ENCODE results near the gene CFAP74. TPM values are rescaled to one million over a fixed set of nuclear protein-coding genes. Genes with fewer than 3 reads are reported as not detected.

The CFAP74 gene
- total RNA-seq, 1 donor from 2014 or later: not detected

DNA sequence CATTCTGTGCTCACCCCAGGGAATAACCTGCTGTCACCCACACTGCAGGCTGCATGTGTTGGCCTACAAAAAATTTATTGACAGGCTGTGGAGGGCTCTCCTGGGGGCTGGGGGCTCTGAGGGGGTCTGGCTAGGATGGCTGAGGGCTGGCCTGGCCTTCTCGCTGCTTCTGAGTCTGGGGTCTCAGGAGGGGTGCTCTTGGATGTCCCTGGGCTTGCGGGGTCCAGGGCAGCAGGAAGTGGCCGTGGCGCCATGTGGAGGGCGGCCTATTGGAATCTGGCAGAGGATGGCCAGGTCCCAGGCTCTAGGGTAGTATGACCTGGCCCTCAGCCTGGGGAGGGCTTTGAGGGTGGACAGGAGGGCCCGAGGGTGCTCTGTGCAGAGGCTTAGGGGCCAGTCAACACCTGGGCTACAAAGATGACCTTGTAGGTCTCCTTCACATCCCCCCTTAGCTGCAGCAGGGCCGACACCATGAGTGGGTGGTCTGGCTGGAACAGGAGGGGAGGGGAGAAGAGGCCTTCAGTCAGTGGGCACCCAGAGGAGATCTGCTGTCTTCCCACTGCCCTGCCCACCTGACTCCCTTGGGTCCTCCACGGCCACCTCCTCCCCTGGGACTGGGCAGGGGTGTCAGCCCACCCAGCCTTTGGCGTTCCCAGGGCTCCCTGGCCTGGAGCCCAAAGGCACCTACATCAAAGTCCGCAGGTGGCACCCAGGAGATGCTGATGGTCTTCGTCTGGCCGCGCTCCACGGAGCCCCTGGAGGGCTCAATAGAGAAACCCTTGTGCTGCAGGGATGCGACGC is 81.5 kb downstream of the CFAP74 start:
- no peaks in the 10 kb centered on the region for H3K36me3 Mint-ChIP-seq (ENCODE audit: unreplicated experiment)
- no peaks in the 10 kb centered on the region for H3K4me1 Mint-ChIP-seq (ENCODE audit: unreplicated experiment)
- TF ChIP-seq, protein P1, sequence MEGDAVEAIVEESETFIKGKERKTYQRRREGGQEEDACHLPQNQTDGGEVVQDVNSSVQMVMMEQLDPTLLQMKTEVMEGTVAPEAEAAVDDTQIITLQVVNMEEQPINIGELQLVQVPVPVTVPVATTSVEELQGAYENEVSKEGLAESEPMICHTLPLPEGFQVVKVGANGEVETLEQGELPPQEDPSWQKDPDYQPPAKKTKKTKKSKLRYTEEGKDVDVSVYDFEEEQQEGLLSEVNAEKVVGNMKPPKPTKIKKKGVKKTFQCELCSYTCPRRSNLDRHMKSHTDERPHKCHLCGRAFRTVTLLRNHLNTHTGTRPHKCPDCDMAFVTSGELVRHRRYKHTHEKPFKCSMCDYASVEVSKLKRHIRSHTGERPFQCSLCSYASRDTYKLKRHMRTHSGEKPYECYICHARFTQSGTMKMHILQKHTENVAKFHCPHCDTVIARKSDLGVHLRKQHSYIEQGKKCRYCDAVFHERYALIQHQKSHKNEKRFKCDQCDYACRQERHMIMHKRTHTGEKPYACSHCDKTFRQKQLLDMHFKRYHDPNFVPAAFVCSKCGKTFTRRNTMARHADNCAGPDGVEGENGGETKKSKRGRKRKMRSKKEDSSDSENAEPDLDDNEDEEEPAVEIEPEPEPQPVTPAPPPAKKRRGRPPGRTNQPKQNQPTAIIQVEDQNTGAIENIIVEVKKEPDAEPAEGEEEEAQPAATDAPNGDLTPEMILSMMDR (IDR thresholded peaks at IDR 0.05): no peak
- H3K9me3 Mint-ChIP-seq (ENCODE audit: unreplicated experiment): no peaks in the 10 kb centered on the region
- no peak overlapping the region for H3K4me3 Mint-ChIP-seq (ENCODE audit: unreplicated experiment)
- DNase-seq (ENCODE audit: extremely low spot score, unreplicated experiment): no peak
- no peak overlapping the region for H3K27ac Mint-ChIP-seq (ENCODE audit: unreplicated experiment)
- no peaks in the 10 kb centered on the region for H3K27me3 Mint-ChIP-seq (ENCODE audit: unreplicated experiment)

DNA sequence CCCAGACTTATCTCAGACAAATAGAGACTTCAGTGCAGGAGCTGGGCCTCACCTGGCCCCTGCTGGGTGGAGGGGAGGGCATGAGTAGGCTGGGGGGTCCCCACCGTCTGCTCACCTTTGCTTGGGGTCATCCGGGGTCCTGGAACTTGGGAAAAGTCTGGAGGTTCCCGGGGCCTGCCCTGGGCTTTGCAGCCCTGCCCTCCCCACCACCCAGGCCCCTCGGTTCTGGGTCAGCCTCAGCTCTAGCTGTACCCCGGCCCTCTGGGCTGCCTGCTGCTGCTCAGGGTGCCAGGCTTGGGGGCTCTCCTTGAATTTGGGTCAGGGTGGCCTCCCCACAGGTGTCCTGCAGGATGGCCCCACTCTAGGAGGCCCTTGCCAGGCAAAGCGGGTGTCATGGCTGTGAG is 82.1 kb downstream of the CFAP74 start:
- Mint-ChIP-seq H3K27me3 (ENCODE audit: unreplicated experiment) (no peaks in the 10 kb centered on the region), H3K9me3 (ENCODE audit: unreplicated experiment) (no peaks in the 10 kb centered on the region), H3K4me3 (ENCODE audit: unreplicated experiment) (no peak overlapping the region), H3K36me3 (ENCODE audit: unreplicated experiment) (no peaks in the 10 kb centered on the region), H3K4me1 (ENCODE audit: unreplicated experiment) (no peaks in the 10 kb centered on the region), H3K27ac (ENCODE audit: unreplicated experiment) (no peak overlapping the region)
- TF ChIP-seq, protein P1 (IDR thresholded peaks at IDR 0.05): no peak
- DNase-seq (ENCODE audit: extremely low spot score, unreplicated experiment): peak; percentile 80

DNA sequence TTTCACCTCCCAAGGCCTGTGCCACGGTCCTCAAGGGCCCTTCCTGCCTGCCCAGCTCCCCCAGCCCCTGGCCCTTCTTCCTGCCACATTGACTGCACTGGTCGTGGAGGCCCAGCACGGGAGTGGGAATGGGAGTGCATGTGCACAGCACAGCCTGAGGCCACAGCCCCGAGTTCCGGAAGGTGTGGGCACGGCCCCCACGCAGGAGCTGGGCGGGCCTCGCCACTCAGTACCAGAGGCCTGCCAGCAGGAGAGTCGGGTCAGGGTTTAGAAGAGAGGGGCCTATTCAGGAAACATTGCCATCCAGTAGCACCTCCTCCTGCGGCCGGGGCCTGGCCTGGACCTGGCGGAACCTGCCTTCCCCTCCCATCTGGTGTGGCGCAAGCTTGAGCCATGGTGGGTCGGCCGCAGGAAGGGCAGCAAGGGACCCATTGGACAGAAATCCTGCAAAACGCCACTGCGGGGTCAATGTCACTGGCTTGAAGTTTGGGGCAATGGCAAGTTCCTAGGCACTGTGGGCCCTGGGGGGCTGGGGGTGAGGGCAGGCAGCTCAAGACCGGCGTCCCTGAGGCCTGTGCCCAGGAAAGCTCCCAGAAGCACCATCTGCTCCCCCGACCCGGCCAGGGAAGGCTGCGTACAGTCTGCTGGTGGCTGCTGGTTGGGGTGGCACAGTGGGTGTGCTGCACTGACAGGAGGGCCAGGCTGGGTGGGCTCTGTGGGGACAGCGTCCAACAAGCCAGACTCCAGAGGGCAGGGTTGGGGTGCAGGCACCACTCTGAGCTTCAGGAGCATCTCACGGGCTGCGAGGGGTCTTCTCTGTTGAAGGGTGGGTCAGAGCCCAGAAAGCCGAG is 82.8 kb downstream of the CFAP74 start:
- H3K4me3 Mint-ChIP-seq (ENCODE audit: unreplicated experiment): no peak overlapping the region
- DNase-seq (ENCODE audit: extremely low spot score, unreplicated experiment): peak; percentile 84
- H3K27me3 Mint-ChIP-seq (ENCODE audit: unreplicated experiment): no peaks in the 10 kb centered on the region
- no peaks in the 10 kb centered on the region for H3K36me3 Mint-ChIP-seq (ENCODE audit: unreplicated experiment)
- TF ChIP-seq, protein P1 (IDR thresholded peaks at IDR 0.05): no peak
- H3K4me1 Mint-ChIP-seq (ENCODE audit: unreplicated experiment): no peaks in the 10 kb centered on the region
- no peaks in the 10 kb centered on the region for H3K9me3 Mint-ChIP-seq (ENCODE audit: unreplicated experiment)
- no peak overlapping the region for H3K27ac Mint-ChIP-seq (ENCODE audit: unreplicated experiment)

DNA sequence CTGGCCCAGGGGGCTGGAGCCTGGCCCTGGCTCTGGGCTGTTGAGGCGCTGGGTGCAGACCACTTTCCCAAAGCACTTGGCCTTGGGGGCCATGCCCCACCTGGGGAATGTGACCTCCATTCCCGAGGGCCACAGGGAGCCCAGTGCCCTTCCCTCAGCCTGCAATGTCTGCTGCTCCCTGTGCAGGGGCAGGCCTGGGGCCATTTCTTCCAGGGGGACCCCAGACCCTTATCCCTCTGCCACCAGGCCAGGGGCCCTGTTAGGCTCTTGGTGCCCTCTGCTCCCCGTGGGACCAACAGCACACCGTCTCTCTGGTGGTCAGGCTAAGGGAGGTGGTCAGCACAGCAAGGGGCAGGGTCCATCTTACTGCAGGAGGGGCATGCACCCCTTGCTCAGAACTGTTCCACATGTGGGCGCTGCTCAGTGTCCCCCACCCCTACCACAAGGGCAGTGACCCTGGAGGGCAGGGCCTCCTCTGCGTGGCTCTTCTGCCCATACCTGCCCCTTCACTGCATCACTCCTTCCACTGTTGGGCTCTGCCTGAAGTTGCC is 83.5 kb downstream of the CFAP74 start:
- no peak overlapping the region for H3K4me3 Mint-ChIP-seq (ENCODE audit: unreplicated experiment)
- H3K9me3 Mint-ChIP-seq (ENCODE audit: unreplicated experiment): no peaks in the 10 kb centered on the region

More for the DNA sequence above, 83.5 kb downstream of the CFAP74 start:
- Mint-ChIP-seq H3K27ac (ENCODE audit: unreplicated experiment) (no peak overlapping the region), H3K27me3 (ENCODE audit: unreplicated experiment) (no peaks in the 10 kb centered on the region), H3K36me3 (ENCODE audit: unreplicated experiment) (no peaks in the 10 kb centered on the region), H3K4me1 (ENCODE audit: unreplicated experiment) (no peaks in the 10 kb centered on the region)
- TF ChIP-seq, protein P1 (IDR thresholded peaks at IDR 0.05): no peak
- no peak for DNase-seq (ENCODE audit: extremely low spot score, unreplicated experiment)
